ENCODE data around the gene DIAPH2.

DNA sequence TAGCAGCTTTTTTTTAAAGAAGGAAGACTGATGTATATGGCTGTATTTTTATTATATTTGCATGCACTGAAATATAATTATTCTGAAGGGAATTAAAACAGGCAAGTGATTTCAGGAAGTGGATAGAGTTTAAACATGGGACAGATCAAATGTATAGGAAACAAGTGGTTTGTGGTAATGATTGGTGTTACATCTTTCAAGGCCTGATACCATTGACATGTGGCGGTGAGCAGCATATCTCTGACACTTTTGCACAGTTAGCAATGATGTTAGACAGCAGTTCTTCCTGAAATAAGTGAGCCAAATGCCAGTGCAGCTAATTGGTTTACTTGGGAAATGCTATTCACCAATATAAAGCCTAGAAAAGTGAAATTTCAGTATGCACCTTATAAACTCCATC, 471.2 kb downstream of the DIAPH2 start:
- TF ChIP-seq, protein P1, sequence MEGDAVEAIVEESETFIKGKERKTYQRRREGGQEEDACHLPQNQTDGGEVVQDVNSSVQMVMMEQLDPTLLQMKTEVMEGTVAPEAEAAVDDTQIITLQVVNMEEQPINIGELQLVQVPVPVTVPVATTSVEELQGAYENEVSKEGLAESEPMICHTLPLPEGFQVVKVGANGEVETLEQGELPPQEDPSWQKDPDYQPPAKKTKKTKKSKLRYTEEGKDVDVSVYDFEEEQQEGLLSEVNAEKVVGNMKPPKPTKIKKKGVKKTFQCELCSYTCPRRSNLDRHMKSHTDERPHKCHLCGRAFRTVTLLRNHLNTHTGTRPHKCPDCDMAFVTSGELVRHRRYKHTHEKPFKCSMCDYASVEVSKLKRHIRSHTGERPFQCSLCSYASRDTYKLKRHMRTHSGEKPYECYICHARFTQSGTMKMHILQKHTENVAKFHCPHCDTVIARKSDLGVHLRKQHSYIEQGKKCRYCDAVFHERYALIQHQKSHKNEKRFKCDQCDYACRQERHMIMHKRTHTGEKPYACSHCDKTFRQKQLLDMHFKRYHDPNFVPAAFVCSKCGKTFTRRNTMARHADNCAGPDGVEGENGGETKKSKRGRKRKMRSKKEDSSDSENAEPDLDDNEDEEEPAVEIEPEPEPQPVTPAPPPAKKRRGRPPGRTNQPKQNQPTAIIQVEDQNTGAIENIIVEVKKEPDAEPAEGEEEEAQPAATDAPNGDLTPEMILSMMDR (conservative IDR thresholded peaks at IDR 0.05; ENCODE audit: low read depth in 2 of 2) = no peak
- TF ChIP-seq, protein P2, sequence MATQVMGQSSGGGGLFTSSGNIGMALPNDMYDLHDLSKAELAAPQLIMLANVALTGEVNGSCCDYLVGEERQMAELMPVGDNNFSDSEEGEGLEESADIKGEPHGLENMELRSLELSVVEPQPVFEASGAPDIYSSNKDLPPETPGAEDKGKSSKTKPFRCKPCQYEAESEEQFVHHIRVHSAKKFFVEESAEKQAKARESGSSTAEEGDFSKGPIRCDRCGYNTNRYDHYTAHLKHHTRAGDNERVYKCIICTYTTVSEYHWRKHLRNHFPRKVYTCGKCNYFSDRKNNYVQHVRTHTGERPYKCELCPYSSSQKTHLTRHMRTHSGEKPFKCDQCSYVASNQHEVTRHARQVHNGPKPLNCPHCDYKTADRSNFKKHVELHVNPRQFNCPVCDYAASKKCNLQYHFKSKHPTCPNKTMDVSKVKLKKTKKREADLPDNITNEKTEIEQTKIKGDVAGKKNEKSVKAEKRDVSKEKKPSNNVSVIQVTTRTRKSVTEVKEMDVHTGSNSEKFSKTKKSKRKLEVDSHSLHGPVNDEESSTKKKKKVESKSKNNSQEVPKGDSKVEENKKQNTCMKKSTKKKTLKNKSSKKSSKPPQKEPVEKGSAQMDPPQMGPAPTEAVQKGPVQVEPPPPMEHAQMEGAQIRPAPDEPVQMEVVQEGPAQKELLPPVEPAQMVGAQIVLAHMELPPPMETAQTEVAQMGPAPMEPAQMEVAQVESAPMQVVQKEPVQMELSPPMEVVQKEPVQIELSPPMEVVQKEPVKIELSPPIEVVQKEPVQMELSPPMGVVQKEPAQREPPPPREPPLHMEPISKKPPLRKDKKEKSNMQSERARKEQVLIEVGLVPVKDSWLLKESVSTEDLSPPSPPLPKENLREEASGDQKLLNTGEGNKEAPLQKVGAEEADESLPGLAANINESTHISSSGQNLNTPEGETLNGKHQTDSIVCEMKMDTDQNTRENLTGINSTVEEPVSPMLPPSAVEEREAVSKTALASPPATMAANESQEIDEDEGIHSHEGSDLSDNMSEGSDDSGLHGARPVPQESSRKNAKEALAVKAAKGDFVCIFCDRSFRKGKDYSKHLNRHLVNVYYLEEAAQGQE (IDR thresholded peaks at IDR 0.05; ENCODE audit: unreplicated experiment) = no peak
- no peak for TF ChIP-seq NANOG (IDR thresholded peaks at IDR 0.05; ENCODE audit: borderline replicate concordance)
- no peak for TF ChIP-seq EZH2 (IDR thresholded peaks at IDR 0.05; ENCODE audit: low read depth, unreplicated experiment)
- no peak for TF ChIP-seq EZH2phosphoT487 (IDR thresholded peaks at IDR 0.05; ENCODE audit: unreplicated experiment)
- no peak for TF ChIP-seq POLR2AphosphoS5 (IDR thresholded peaks at IDR 0.05; ENCODE audit: low read depth)
- no peak for TF ChIP-seq CREB1 (CRISPR knock-in tag; IDR thresholded peaks at IDR 0.05; ENCODE audit: low read depth)
- TF ChIP-seq STAT1 (IDR thresholded peaks at IDR 0.05; ENCODE audit: unreplicated experiment) = no peak
- TF ChIP-seq ZNF114 (CRISPR knock-in tag; IDR thresholded peaks at IDR 0.05) = no peak
- TF ChIP-seq JUNB (IDR thresholded peaks at IDR 0.05; ENCODE audit: unreplicated experiment) = no peak
- TF ChIP-seq ZNF331 (CRISPR knock-in tag; IDR thresholded peaks at IDR 0.05; ENCODE audit: low read depth) = no peak
- TF ChIP-seq, protein P3, sequence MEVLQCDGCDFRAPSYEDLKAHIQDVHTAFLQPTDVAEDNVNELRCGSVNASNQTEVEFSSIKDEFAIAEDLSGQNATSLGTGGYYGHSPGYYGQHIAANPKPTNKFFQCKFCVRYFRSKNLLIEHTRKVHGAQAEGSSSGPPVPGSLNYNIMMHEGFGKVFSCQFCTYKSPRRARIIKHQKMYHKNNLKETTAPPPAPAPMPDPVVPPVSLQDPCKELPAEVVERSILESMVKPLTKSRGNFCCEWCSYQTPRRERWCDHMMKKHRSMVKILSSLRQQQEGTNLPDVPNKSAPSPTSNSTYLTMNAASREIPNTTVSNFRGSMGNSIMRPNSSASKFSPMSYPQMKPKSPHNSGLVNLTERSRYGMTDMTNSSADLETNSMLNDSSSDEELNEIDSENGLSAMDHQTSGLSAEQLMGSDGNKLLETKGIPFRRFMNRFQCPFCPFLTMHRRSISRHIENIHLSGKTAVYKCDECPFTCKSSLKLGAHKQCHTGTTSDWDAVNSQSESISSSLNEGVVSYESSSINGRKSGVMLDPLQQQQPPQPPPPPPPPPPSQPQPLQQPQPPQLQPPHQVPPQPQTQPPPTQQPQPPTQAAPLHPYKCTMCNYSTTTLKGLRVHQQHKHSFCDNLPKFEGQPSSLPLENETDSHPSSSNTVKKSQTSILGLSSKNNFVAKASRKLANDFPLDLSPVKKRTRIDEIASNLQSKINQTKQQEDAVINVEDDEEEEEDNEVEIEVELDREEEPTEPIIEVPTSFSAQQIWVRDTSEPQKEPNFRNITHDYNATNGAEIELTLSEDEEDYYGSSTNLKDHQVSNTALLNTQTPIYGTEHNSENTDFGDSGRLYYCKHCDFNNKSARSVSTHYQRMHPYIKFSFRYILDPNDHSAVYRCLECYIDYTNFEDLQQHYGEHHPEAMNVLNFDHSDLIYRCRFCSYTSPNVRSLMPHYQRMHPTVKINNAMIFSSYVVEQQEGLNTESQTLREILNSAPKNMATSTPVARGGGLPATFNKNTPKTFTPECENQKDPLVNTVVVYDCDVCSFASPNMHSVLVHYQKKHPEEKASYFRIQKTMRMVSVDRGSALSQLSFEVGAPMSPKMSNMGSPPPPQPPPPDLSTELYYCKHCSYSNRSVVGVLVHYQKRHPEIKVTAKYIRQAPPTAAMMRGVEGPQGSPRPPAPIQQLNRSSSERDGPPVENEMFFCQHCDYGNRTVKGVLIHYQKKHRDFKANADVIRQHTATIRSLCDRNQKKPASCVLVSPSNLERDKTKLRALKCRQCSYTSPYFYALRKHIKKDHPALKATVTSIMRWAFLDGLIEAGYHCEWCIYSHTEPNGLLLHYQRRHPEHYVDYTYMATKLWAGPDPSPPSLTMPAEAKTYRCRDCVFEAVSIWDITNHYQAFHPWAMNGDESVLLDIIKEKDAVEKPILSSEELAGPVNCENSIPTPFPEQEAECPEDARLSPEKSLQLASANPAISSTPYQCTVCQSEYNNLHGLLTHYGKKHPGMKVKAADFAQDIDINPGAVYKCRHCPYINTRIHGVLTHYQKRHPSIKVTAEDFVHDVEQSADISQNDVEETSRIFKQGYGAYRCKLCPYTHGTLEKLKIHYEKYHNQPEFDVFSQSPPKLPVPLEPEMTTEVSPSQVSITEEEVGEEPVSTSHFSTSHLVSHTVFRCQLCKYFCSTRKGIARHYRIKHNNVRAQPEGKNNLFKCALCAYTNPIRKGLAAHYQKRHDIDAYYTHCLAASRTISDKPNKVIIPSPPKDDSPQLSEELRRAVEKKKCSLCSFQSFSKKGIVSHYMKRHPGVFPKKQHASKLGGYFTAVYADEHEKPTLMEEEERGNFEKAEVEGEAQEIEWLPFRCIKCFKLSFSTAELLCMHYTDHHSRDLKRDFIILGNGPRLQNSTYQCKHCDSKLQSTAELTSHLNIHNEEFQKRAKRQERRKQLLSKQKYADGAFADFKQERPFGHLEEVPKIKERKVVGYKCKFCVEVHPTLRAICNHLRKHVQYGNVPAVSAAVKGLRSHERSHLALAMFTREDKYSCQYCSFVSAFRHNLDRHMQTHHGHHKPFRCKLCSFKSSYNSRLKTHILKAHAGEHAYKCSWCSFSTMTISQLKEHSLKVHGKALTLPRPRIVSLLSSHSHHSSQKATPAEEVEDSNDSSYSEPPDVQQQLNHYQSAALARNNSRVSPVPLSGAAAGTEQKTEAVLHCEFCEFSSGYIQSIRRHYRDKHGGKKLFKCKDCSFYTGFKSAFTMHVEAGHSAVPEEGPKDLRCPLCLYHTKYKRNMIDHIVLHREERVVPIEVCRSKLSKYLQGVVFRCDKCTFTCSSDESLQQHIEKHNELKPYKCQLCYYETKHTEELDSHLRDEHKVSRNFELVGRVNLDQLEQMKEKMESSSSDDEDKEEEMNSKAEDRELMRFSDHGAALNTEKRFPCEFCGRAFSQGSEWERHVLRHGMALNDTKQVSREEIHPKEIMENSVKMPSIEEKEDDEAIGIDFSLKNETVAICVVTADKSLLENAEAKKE (CRISPR knock-in tag; IDR thresholded peaks at IDR 0.05) = no peak

Data from GM23338 (cell line).